H9 (cell line): ENCODE results near the gene STK32C. TPM values are rescaled to one million over a fixed set of nuclear protein-coding genes. Genes with fewer than 3 reads are reported as not detected.

Experiments
- DNase-seq: peaks from one replicate; pipeline ENCODE4 v3.0.0-alpha.2; 2017
- H2AFZ ChIP-seq: one replicate; pipeline ENCODE4 v1.6.1; 2013; ENCODE audit warnings: mild to moderate bottlenecking, low read length, control low read depth, moderate library complexity
- H2AK5ac ChIP-seq: 2 replicates; pipeline ENCODE4 v1.6.1; 2013; ENCODE audit warnings: low read length, control low read depth, mixed read lengths; ENCODE audit not compliant: insufficient read length
- H2BK120ac ChIP-seq: one replicate; pipeline ENCODE4 v1.6.1; 2013; ENCODE audit warnings: low read depth, mild to moderate bottlenecking, low read length, control low read depth, inconsistent platforms; ENCODE audit not compliant: poor library complexity, severe bottlenecking
- H2BK12ac ChIP-seq: 2 replicates; pipeline ENCODE4 v1.6.1; 2013; ENCODE audit warnings: low read length, control low read depth, mixed read lengths, low read depth; ENCODE audit not compliant: insufficient read length
- H2BK15ac ChIP-seq: 2 replicates; pipeline ENCODE4 v1.6.1; 2013; ENCODE audit warnings: low read depth, low read length, control low read depth
- H2BK20ac ChIP-seq: one replicate; pipeline ENCODE4 v1.6.1; 2013; ENCODE audit warnings: low read depth, mild to moderate bottlenecking, low read length, control low read depth, inconsistent platforms; ENCODE audit not compliant: poor library complexity, severe bottlenecking
- H2BK5ac ChIP-seq: 2 replicates; pipeline ENCODE4 v1.6.1; 2013; ENCODE audit warnings: low read length, control low read depth, mixed read lengths; ENCODE audit not compliant: insufficient read length
- H3K14ac ChIP-seq: 2 replicates; pipeline ENCODE4 v1.6.1; 2013; ENCODE audit warnings: low read length, control low read depth; ENCODE audit not compliant: insufficient read depth
- H3K18ac ChIP-seq: 2 replicates; pipeline ENCODE4 v1.6.1; 2013; ENCODE audit warnings: low read depth, mild to moderate bottlenecking, mixed read lengths, low read length, control low read depth; ENCODE audit not compliant: insufficient read length
- H3K23ac ChIP-seq: 2 replicates; pipeline ENCODE4 v1.6.1; 2013; ENCODE audit warnings: low read length, control low read depth, mixed read lengths, low read depth; ENCODE audit not compliant: insufficient read length
- H3K23me2 ChIP-seq: 2 replicates; pipeline ENCODE4 v1.6.1; 2013; ENCODE audit warnings: low read depth, mild to moderate bottlenecking, mixed read lengths, low read length, control low read depth; ENCODE audit not compliant: insufficient read length, poor library complexity, severe bottlenecking
- H3K27ac ChIP-seq: 2 replicates; pipeline ENCODE4 v1.5.1; 2013; ENCODE audit warnings: low read length, control low read depth, mixed read lengths, low read depth; ENCODE audit not compliant: insufficient read length
- H3K27me3 ChIP-seq: 2 replicates; pipeline ENCODE4 v1.6.1; 2013; ENCODE audit warnings: low read length, control low read depth, inconsistent platforms; ENCODE audit not compliant: insufficient read depth
- H3K4ac ChIP-seq: 2 replicates; pipeline ENCODE4 v1.6.1; 2013; ENCODE audit warnings: low read depth, mild to moderate bottlenecking, control low read depth, inconsistent platforms, low read length, moderate library complexity
- H3K4me1 ChIP-seq: 2 replicates; pipeline ENCODE4 v1.6.1; 2013; ENCODE audit warnings: low read length, control low read depth, inconsistent platforms; ENCODE audit not compliant: insufficient read depth
- H3K4me2 ChIP-seq: 2 replicates; pipeline ENCODE4 v1.6.1; 2013; ENCODE audit warnings: low read length, control low read depth, mixed read lengths; ENCODE audit not compliant: insufficient read length, insufficient read depth
- H3K56ac ChIP-seq: 2 replicates; pipeline ENCODE4 v1.6.1; 2013; ENCODE audit warnings: low read depth, mild to moderate bottlenecking, mixed read lengths, low read length, control low read depth; ENCODE audit not compliant: insufficient read length
- H3K79me1 ChIP-seq: 2 replicates; pipeline ENCODE4 v1.6.1; 2013; ENCODE audit warnings: low read depth, mild to moderate bottlenecking, moderate library complexity, low read length, control low read depth, inconsistent platforms; ENCODE audit not compliant: insufficient read depth, poor library complexity, severe bottlenecking
- H3K79me2 ChIP-seq: 2 replicates; pipeline ENCODE4 v1.6.1; 2013; ENCODE audit warnings: low read length, control low read depth, inconsistent platforms; ENCODE audit not compliant: insufficient read depth
- H3K9ac ChIP-seq: 2 replicates; pipeline ENCODE4 v1.6.1; 2013; ENCODE audit warnings: low read length, control low read depth, mixed read lengths; ENCODE audit not compliant: insufficient read length; ENCODE audit errors: extremely low read depth
- H3K9me3 ChIP-seq: one replicate; pipeline ENCODE4 v1.6.1; 2013; ENCODE audit warnings: low read depth, low read length, inconsistent platforms; ENCODE audit not compliant: control insufficient read depth
- H3T11ph ChIP-seq: one replicate; pipeline ENCODE4 v1.6.1; 2013; ENCODE audit warnings: mild to moderate bottlenecking, low read length, control low read depth, inconsistent platforms
- H4K20me1 ChIP-seq: one replicate; pipeline ENCODE4 v1.6.1; 2013; ENCODE audit not compliant: control insufficient read depth, insufficient read length, insufficient read depth
- H4K5ac ChIP-seq: 2 replicates; pipeline ENCODE4 v1.6.1; 2013; ENCODE audit warnings: low read depth, mild to moderate bottlenecking, mixed read lengths, low read length, control low read depth; ENCODE audit not compliant: insufficient read length
- H4K8ac ChIP-seq: replicated peaks from 2 replicates; pipeline ENCODE4 v1.6.1; 2013; ENCODE audit warnings: low read length, control low read depth, mixed read lengths, low read depth; ENCODE audit not compliant: insufficient read length
- H4K91ac ChIP-seq: 2 replicates; pipeline ENCODE4 v1.6.1; 2013; ENCODE audit warnings: low read depth, mild to moderate bottlenecking, moderate library complexity, mixed read lengths, low read length, control low read depth; ENCODE audit not compliant: insufficient read length
- H3K27ac Mint-ChIP-seq, 3 experiments: 2 replicates in 2 of 3; 3 replicates in 1 of 3; pipeline ENCODE4 v1.8.0; 2020 to 2021; ENCODE audit warnings: mixed read lengths in 3 of 3, mild to moderate bottlenecking in 1 of 3, moderate library complexity in 1 of 3
- H3K27me3 Mint-ChIP-seq: 2 replicates; pipeline ENCODE4 v1.8.0; 2021; ENCODE audit warnings: low read depth, mild to moderate bottlenecking, moderate library complexity, mixed read lengths
- H3K36me3 Mint-ChIP-seq, 3 experiments: 2 replicates in 2 of 3; 3 replicates in 1 of 3; pipeline ENCODE4 v1.8.0; 2020 to 2021; ENCODE audit warnings: low read depth in 3 of 3, mixed read lengths in 3 of 3; ENCODE audit not compliant: insufficient read depth in 1 of 3
- H3K4me1 Mint-ChIP-seq, 2 experiments: 2 replicates each; pipeline ENCODE4 v1.8.0; 2020; ENCODE audit warnings: mixed read lengths in 2 of 2
- H3K4me3 Mint-ChIP-seq, 2 experiments: 2 replicates in 1 of 2; 3 replicates in 1 of 2; pipeline ENCODE4 v1.8.0; 2020 to 2021; ENCODE audit warnings: mild to moderate bottlenecking in 2 of 2, mixed read lengths in 2 of 2, moderate library complexity in 1 of 2
- H3K9me3 Mint-ChIP-seq, 2 experiments: 2 replicates in 1 of 2; 3 replicates in 1 of 2; pipeline ENCODE4 v1.8.0; 2020; ENCODE audit warnings: mild to moderate bottlenecking in 2 of 2, mixed read lengths in 2 of 2, moderate library complexity in 1 of 2
- CTCF ChIP-seq: fragments of 200-600 bp; sonication (generic); conservative IDR thresholded peaks from 3 replicates; pipeline ENCODE4 v1.8.0; 2021; ENCODE audit warnings: antibody characterized with exemption, mild to moderate bottlenecking
- WGBS: extraction: QIAGEN DNeasy Blood & Tissue Kit; methylation state at CpG from one replicate; pipeline ENCODE4 v1.1.7; 2013; ENCODE audit warnings: missing lambda C conversion rate, low lambda C conversion rate, mixed read lengths; ENCODE audit not compliant: insufficient read length; ENCODE audit errors: extremely low coverage; 5-methylcytosine and 5-hydroxymethylcytosine counted together
- total RNA-seq: library from RNA; stranded (reverse); gene quantifications from 2 replicates; pipeline ENCODE4 v1.2.1, GENCODE V29; 2021

Gene STK32C
- total RNA-seq, 1 experiment from 2014 or later: 11.3 TPM

- no peak overlapping the region for H2BK120ac ChIP-seq
- H3K14ac ChIP-seq: no peak overlapping the region
- Mint-ChIP-seq H3K4me3 (no peak overlapping the region), H3K9me3 (no peaks in the 10 kb centered on the region), H3K4me1 (no peaks in the 10 kb centered on the region), H3K27me3 (no peaks in the 10 kb centered on the region), H3K27ac (no peak overlapping the region; a peak in 1 of 7 replicates), H3K36me3 (peaks cover 0 to 5% (median 0%) of the 10 kb centered on the region in 3 experiments; a peak in 2 of 7 replicates)
- no CpG with 5 or more reads among the region's 37 CpGs for WGBS
- H3K79me2 ChIP-seq: no peaks in the 10 kb centered on the region
- H4K5ac ChIP-seq: no peak overlapping the region
- no peak overlapping the region for H2BK20ac ChIP-seq
- no peak overlapping the region for H2BK15ac ChIP-seq
- no peak overlapping the region for H3K9ac ChIP-seq
- no peak overlapping the region for H4K8ac ChIP-seq
- no peak overlapping the region for H3K27ac ChIP-seq
- no peaks in the 10 kb centered on the region for H3K23me2 ChIP-seq
- no peak overlapping the region for H4K91ac ChIP-seq
- H3K79me1 ChIP-seq: no peaks in the 10 kb centered on the region
- no peaks in the 10 kb centered on the region for H4K20me1 ChIP-seq
- DNase-seq: no peak
- H2BK12ac ChIP-seq: no peak overlapping the region
- no peak overlapping the region for H3K4ac ChIP-seq
- no peak overlapping the region for H3K56ac ChIP-seq
- no peak overlapping the region for H2AFZ ChIP-seq
- TF ChIP-seq CTCF: no peak
- no peak overlapping the region for H2AK5ac ChIP-seq
- no peak overlapping the region for H3K4me2 ChIP-seq
- H3K18ac ChIP-seq: no peak overlapping the region
- H3K9me3 ChIP-seq: no peaks in the 10 kb centered on the region
- no peak overlapping the region for H3T11ph ChIP-seq
- no peak overlapping the region for H2BK5ac ChIP-seq
- no peaks in the 10 kb centered on the region for H3K27me3 ChIP-seq
- H3K4me1 ChIP-seq: no peaks in the 10 kb centered on the region
- no peak overlapping the region for H3K23ac ChIP-seq
Measured at GRCh38 chr10:132205650-132206376, 101.9 kb downstream of the STK32C start.
